A549 (cell line): ENCODE measurements around the gene MAP3K4.

Experiments
- BHLHE40 ChIP-seq: IDR thresholded peaks from 2 replicates; pipeline ENCODE4 v1.6.1; 2012; ENCODE audit warnings: low read depth, low read length, inconsistent platforms
- ESRRA ChIP-seq: fragments of 150-350 bp; IDR thresholded peaks from 2 replicates; pipeline ENCODE4 v1.6.1; 2014; ENCODE audit warnings: mild to moderate bottlenecking, low read length, borderline replicate concordance
- FOXS1 ChIP-seq: fragments of 250-450 bp; sonication (Bioruptor Pico); IDR thresholded peaks from 2 replicates; pipeline ENCODE4 v1.5.0; 2020; ENCODE audit warnings: mild to moderate bottlenecking, moderate library complexity

DNA sequence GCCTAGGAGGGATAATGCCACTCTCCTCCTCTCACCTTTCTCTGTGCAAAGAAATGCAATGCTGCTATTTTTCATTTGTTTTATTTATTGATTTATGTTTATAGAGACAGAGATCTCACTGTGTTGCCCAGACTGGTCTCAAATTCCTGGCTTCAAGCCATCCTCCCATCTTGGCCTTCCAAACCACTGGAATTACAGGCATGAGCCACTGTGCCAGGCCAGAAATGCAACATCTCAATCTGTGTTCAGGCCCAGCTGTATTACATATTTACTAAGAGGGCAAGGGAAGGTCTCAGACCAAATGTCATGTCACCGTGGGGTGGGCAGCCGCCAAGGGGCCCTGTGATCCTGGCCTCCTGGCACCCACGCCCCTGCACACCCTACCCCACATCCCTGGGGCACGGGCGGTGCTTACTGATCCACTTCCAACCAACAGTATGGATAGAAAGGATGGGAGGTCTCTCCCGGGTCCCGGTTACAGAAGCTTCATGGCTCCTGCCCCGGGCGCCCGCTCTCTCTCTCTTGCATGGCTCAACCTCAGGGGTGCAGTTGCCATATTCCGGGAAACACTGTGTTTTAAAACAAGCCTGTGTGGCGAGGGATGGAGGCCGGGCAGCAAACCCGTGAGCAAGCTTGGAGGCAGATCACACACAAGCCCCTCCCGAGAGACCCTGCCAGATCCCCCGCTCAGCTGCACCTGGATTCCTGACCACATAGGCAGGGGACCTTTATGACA is 170.5 kb downstream of the MAP3K4 start:
- TF ChIP-seq ESRRA: no peak
- no peak for TF ChIP-seq FOXS1 (CRISPR knock-in tag)
- TF ChIP-seq BHLHE40: no peak
